ENCODE data around the gene RAP1GAP2.
A peak's percentile ranks its signal among the peaks of the same experiment; 100 is the strongest.
"Not testable (repeated sequence)": the region's sequence is repeated elsewhere in the genome, so short reads cannot be mapped to it uniquely, and the experiment has no call there.

RAP1GAP2 gene

DNA sequence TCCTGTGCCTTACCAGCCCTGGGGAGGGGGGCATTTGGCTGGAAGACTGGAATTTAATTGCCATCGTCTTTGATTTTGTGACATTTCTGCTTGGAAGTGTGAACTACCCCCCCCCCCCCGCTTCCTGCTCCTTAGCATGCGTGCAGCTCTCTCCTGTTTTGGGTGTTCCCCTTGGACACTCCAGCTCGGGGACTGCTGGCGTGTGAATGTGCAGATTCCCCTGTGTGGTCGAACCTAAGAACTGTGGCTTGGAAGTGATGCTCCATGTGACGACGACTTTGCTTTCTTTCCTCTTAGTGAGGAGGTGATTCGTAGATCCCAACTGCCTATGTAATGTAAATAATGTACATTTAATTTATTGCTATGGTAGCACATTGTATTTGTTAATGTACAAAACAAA, 241.0 kb downstream of the RAP1GAP2 start:
- DNase-seq (ENCODE audit: insufficient read length, low spot score) (no peak), FAIRE-seq (no peak)
- TF ChIP-seq POLR2A (IDR thresholded peaks at IDR 0.05; ENCODE audit: low read depth, low read length) = no peak
- no peak for TF ChIP-seq POU2F2 (IDR thresholded peaks at IDR 0.05; ENCODE audit: low read depth, low read length)
- no peak for TF ChIP-seq PAX5 (IDR thresholded peaks at IDR 0.05; ENCODE audit: insufficient read depth, low read length, severe bottlenecking)
- no peak for TF ChIP-seq SPI1 (IDR thresholded peaks at IDR 0.05; ENCODE audit: low read depth, low read length)
- TF ChIP-seq POLR2AphosphoS5 (IDR thresholded peaks at IDR 0.05; ENCODE audit: low read depth, low read length) = no peak
- TF ChIP-seq TAF1 (IDR thresholded peaks at IDR 0.05; ENCODE audit: low read depth, low read length) = no peak

DNA sequence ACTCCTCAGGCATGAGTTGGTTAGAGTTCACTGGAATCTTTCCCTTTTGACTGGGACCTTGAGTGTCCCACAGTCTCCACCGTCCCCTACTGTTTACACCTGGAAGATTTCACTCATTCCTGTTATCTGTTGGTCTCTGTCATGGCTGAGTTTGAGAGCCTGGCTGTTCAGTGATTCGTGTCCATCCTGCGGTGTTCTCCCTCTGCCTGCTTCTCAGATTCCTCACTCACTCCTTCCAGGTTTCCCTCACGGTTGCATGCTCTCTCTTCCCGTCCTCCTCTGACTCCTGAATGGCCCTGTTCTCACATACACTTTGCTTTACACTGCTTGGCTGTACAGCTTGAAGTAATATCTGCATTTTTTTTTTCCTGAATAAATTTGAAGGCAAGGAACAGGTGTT, 242.7 kb downstream of the RAP1GAP2 start:
- DNase-seq (ENCODE audit: insufficient read length, low spot score) (no peak), FAIRE-seq (no peak)
- TF ChIP-seq PAX5 (IDR thresholded peaks at IDR 0.05; ENCODE audit: insufficient read depth, low read length, severe bottlenecking) (no peak), POLR2AphosphoS5 (IDR thresholded peaks at IDR 0.05; ENCODE audit: low read depth, low read length) (no peak), SPI1 (IDR thresholded peaks at IDR 0.05; ENCODE audit: low read depth, low read length) (no peak), POLR2A (IDR thresholded peaks at IDR 0.05; ENCODE audit: low read depth, low read length) (no peak), POU2F2 (IDR thresholded peaks at IDR 0.05; ENCODE audit: low read depth, low read length) (no peak), TAF1 (IDR thresholded peaks at IDR 0.05; ENCODE audit: low read depth, low read length) (no peak)

DNA sequence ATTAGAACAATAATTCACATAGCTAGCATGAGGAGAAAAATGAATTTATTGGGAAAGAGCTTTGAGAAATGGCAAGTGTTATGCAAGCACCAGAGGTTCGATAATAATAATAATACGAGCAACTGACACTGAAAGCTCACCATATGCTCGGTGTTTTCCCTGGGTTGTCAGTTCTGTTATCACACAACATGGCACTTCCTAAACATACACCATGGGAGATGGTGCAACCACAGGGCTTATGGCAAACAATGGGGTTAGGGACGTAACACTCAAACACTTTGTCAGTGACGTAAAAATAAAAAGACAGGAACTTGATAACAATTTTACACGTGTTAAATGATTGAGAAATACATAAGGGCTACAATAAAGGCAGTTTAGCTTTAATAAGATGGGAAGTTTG, 243.5 kb downstream of the RAP1GAP2 start:
- DNase-seq (ENCODE audit: insufficient read length, low spot score) = no peak
- FAIRE-seq = no peak
- TF ChIP-seq PAX5 (IDR thresholded peaks at IDR 0.05; ENCODE audit: insufficient read depth, low read length, severe bottlenecking) (no peak), TAF1 (IDR thresholded peaks at IDR 0.05; ENCODE audit: low read depth, low read length) (no peak), POLR2AphosphoS5 (IDR thresholded peaks at IDR 0.05; ENCODE audit: low read depth, low read length) (no peak), POU2F2 (IDR thresholded peaks at IDR 0.05; ENCODE audit: low read depth, low read length) (no peak), POLR2A (IDR thresholded peaks at IDR 0.05; ENCODE audit: low read depth, low read length) (no peak), SPI1 (IDR thresholded peaks at IDR 0.05; ENCODE audit: low read depth, low read length) (no peak)

DNA sequence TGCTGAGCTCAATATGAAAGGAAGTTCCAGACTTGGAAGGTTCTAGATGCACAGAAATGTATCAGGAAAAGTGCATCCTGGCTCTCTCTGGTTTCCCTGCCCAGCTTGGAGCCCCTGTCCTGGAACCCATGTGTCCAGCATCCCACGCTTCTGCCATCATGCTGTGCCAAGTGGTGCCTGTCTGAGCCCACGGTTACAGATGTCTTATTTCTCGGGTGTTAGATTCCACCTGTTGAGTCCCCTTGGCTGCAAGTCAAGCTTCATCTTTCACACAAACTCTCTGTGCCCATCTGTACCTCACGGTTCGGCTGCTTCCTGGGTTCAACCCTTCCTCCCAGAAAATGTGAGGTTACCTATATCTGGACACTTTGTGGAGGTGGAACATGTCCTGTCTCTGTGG, 244.6 kb downstream of the RAP1GAP2 start:
- no peak for TF ChIP-seq PAX5 (IDR thresholded peaks at IDR 0.05; ENCODE audit: insufficient read depth, low read length, severe bottlenecking)
- no peak for TF ChIP-seq POLR2AphosphoS5 (IDR thresholded peaks at IDR 0.05; ENCODE audit: low read depth, low read length)
- TF ChIP-seq POU2F2 (IDR thresholded peaks at IDR 0.05; ENCODE audit: low read depth, low read length) = no peak
- no peak for TF ChIP-seq POLR2A (IDR thresholded peaks at IDR 0.05; ENCODE audit: low read depth, low read length)
- no peak for TF ChIP-seq TAF1 (IDR thresholded peaks at IDR 0.05; ENCODE audit: low read depth, low read length)
- TF ChIP-seq SPI1 (IDR thresholded peaks at IDR 0.05; ENCODE audit: low read depth, low read length) = no peak
- no peak for FAIRE-seq
- DNase-seq (ENCODE audit: insufficient read length, low spot score) = no peak

DNA sequence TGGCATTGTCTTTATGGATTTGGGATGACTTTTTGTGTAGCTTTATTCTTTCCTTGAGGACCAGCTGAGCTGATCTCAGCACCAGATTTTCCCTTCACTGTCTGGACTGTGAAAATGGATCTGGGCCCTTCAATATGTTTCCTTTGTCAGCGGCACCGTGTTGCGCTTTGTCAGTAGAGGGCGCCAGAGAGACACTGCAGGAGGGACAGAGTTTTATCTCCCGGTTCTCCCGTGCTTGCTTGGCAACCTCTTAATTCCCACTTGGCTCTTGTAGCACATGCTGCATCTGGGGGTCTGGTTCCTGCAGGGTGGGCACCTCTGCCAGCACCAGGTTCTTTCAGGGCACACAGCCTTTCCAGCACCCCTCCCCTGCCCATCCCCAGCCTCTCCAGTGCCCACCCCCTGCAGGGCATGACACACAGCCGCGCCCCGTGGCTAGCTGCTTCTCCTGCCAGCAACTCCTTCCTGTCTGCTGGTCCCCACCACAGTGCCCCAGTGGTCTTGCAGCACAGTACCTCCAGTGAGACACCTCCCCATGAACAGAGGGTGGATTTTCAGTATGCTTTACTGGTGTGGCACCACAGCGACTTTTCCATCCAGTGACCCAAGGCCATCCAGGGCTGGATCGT, 247.6 kb downstream of the RAP1GAP2 start:
- no peak for DNase-seq (ENCODE audit: insufficient read length, low spot score)
- no peak for FAIRE-seq
- TF ChIP-seq POLR2A (IDR thresholded peaks at IDR 0.05; ENCODE audit: low read depth, low read length) (no peak), POU2F2 (IDR thresholded peaks at IDR 0.05; ENCODE audit: low read depth, low read length) (no peak), POLR2AphosphoS5 (IDR thresholded peaks at IDR 0.05; ENCODE audit: low read depth, low read length) (no peak), PAX5 (IDR thresholded peaks at IDR 0.05; ENCODE audit: insufficient read depth, low read length, severe bottlenecking) (no peak), TAF1 (IDR thresholded peaks at IDR 0.05; ENCODE audit: low read depth, low read length) (no peak), SPI1 (IDR thresholded peaks at IDR 0.05; ENCODE audit: low read depth, low read length) (no peak)

DNA sequence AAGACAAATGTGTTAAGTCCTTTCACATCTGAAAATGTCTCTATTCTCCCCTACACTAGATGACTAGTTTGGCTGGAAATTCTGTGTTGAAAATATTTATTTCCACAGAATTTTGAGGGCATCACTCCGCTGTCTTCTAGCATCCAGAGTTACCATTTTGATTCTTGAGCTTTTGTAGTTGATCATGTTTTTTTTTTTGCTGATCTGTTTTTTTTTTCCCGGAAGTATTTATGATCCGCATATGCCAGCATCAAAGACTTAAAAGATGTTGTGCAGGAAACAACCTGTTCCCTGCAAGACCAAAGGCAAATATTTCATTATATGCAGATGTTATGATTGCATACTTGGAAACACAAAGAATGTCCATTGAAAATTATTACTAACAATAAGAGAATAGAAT, 250.5 kb downstream of the RAP1GAP2 start:
- no peak for FAIRE-seq
- TF ChIP-seq POU2F2 (IDR thresholded peaks at IDR 0.05; ENCODE audit: low read depth, low read length) = no peak
- no peak for TF ChIP-seq PAX5 (IDR thresholded peaks at IDR 0.05; ENCODE audit: insufficient read depth, low read length, severe bottlenecking)
- no peak for TF ChIP-seq SPI1 (IDR thresholded peaks at IDR 0.05; ENCODE audit: low read depth, low read length)
- no peak for TF ChIP-seq TAF1 (IDR thresholded peaks at IDR 0.05; ENCODE audit: low read depth, low read length)
- no peak for TF ChIP-seq POLR2AphosphoS5 (IDR thresholded peaks at IDR 0.05; ENCODE audit: low read depth, low read length)
- no peak for TF ChIP-seq POLR2A (IDR thresholded peaks at IDR 0.05; ENCODE audit: low read depth, low read length)
- DNase-seq (ENCODE audit: insufficient read length, low spot score) = no peak

DNA sequence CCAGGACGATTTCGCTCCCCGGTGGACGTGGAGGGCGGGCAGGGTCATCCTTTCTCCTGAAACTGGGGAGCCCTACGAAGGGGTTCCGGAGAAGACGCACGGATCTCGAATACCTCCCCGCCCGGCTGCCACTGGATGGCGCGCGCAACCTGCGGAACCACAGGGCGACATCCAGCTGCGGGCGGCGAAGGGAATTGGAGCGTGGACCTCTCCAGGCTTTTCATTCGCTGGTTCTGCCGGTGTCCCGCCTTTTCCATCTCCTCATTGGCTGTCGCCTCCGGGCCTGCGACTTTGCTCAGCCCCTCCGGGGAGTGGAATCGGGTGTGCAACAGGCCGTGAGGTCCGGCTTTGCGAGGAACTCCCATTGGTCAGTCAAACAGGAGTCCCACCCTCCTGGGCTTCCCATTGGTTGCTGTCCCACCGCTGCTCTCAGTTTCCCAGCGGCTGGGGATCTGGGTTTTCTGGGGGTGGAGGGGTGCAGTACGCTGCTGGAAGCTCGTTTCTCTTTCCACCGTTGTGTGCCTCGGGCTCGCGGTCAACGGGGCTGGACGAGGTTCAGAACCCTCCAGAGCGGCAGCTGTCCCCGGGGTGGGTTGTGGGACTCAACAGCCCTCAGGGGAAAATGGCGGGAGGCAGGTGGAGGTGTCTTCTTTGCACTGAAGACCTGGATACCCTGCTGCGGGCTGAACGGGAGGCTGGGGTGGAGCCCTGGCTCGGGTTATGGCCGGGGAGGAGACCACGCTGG, 252.7 kb downstream of the RAP1GAP2 start:
- DNase-seq (ENCODE audit: insufficient read length, low spot score) (peak; percentile 80), FAIRE-seq (peak; percentile 86)
- TF ChIP-seq POU2F2 (IDR thresholded peaks at IDR 0.05; ENCODE audit: low read depth, low read length) (no peak), PAX5 (IDR thresholded peaks at IDR 0.05; ENCODE audit: insufficient read depth, low read length, severe bottlenecking) (peak; percentile 78)

DNA sequence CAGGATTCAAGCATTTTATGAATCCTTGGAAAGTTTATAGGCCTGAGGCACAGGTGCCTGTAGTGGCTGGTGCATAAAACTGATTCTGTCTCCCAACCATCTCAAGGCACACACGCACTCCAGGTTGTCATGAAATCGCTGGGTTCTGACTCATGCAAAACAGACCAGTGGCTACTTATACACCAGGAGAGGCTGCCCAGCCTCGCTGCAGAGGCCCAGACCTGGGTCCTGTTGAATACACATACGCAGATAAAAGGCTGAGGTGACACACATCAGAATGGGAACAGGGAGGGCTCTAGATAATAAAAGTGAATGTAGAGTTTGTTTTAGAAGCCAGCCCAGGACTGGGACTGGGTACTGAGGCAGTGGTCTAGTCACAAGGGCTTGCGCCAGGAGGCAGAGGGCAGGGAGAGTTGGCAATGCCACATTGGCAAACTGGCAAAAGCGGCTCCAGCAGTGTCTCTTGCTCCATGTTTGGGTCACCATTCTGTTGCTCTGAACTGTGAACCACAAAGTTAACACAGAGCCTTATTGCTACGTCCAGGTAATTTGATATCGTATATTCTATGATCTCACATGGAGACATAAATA, 253.6 kb downstream of the RAP1GAP2 start:
- FAIRE-seq (no peak), DNase-seq (ENCODE audit: insufficient read length, low spot score) (no peak)
- no peak for TF ChIP-seq POLR2AphosphoS5 (IDR thresholded peaks at IDR 0.05; ENCODE audit: low read depth, low read length)
- no peak for TF ChIP-seq SPI1 (IDR thresholded peaks at IDR 0.05; ENCODE audit: low read depth, low read length)
- TF ChIP-seq PAX5 (IDR thresholded peaks at IDR 0.05; ENCODE audit: insufficient read depth, low read length, severe bottlenecking) = no peak
- TF ChIP-seq POLR2A (IDR thresholded peaks at IDR 0.05; ENCODE audit: low read depth, low read length) = no peak

DNA sequence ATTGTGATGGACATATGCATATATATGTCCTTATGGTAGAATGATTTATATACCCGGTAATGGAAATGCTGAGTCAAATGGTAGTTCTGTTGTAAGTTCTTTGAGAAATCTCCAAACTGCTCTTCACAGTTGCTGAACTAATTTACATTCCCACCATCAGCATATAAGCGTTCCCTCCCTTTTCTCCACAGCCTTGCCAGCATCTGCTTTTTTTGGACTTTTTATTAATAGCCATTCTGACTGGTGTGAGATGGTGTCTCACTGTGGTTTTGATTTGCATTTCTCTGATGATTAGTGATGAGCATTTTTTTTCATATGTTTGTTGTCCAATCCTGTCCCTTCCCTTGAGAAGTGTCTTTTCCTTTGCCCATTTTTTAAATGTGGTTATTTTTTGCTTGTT, 258.6 kb downstream of the RAP1GAP2 start:
- not testable (repeated sequence) for DNase-seq (ENCODE audit: insufficient read length, low spot score); FAIRE-seq

DNA sequence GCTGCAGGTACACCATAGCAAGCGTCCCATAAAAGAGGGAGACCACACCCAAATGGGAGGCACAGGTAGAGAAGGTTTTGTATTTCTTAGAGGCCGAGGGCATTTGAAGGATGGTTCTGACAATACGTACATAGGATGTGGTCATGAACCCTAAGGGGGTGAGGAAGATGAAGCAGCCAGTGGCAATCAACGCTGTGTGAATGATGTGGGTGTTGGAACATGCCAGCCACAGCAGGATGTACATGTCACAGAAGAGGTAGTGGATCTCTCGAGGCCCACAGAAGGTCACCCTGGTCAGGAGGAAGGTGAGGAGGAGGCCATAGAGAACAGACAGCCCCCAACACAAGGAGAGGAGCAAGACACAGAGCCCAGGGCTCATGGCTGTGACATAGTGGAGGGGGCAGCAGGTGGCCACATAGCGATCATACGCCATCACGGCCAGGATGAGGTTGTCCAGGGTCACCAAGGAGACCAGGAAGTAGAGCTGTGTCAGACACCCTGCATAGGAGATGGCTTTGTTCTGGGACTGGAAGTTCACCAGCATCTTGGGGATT, 266.7 kb downstream of the RAP1GAP2 start:
- DNase-seq (ENCODE audit: insufficient read length, low spot score) = not testable (repeated sequence)
- peak; percentile 16 for FAIRE-seq

DNA sequence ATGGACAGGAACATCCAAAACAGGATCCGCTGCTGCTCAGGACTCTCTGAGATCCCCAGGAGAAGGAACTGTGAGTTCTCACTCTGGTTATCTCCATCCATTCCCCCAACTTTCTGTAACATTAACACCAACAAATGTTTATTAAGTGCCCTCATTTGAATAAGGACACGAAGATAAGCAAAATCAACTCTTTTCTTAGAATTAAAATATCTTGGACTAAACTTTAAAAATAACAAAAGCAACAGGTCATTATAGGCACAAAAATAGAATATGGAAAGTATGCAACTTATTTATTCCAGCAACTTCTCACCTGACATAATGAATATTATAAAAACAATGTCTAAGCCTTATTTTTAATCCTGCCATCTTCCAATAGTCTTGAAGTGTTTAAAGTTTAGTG, 267.3 kb downstream of the RAP1GAP2 start, which contains the start of gene OR1D5:
TSS of gene OR1D5 (minus strand) at position 101 of the 400 bp plus-strand sequence. CDS start at position 101, 0 bp downstream.
- not testable (repeated sequence) for FAIRE-seq; DNase-seq (ENCODE audit: insufficient read length, low spot score)

DNA sequence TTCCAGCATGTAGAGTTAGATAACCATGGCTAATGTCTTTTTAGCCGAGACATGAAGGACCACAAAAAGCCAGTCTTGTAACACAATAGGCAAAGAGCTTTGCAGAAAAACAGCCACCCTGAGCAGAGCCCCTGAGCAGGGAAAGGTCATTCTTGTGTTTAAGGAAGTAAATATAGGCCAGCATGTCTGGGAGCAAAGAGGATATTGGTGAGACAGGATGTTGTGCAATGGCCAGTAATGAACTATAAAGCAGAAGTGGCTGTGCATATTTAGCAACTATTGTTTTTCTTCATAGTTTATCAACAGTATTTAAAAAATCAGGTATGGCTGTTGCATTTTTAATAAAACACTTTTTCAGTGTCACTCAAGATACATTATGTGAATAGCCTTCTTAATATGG, 269.0 kb downstream of the RAP1GAP2 start:
- FAIRE-seq = peak; percentile 16
- DNase-seq (ENCODE audit: insufficient read length, low spot score) = not testable (repeated sequence)

DNA sequence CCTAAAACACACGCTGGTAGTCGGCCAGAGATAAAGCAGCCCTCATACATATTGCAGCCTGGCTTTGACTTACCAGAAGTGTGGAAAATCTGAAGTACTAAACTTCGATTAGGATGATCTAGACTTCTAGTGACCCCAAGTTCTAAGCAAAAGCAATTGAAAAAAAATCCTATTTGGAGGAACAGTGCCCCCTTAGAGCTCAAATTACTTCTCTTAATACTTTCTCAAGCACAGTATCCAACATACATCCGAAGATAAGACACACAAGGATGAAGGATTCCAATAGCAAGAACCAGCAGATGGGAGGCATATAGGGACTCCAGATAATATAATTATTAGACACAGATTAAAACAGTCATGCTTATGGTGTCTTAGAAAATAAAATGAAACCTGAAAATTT, 277.6 kb downstream of the RAP1GAP2 start:
- DNase-seq (ENCODE audit: insufficient read length, low spot score); FAIRE-seq: not testable (repeated sequence)
